ENCODE measurements around the gene ABCA1.

DNA sequence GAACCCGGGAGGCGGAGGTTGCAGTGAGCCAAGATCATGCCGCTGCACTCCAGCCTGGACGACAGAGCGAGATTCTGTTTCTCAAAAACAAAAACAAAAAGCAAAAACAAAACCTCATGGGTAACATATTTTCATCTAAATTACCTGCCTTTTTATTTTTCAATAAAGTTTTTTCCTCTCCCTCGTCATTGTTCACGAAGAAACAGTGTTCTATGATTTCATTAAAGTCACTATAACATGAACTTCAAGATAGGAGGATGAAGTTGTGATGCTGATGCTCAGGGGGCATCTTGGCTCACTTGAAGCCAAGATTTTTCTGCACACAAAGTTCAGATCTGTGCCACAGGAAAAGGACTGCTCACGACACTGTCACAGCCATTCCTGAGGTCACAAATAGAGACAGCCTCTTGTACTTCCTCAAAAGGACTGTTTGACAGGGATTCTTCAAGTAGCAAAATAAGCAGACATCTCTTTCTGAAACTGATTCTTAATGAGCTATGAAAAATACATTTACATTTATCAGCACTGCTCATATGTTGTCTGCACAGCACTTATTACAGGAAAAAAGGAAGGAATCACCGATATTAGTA lies 147.9 kb downstream of the ABCA1 start:
- TF ChIP-seq, protein P1, sequence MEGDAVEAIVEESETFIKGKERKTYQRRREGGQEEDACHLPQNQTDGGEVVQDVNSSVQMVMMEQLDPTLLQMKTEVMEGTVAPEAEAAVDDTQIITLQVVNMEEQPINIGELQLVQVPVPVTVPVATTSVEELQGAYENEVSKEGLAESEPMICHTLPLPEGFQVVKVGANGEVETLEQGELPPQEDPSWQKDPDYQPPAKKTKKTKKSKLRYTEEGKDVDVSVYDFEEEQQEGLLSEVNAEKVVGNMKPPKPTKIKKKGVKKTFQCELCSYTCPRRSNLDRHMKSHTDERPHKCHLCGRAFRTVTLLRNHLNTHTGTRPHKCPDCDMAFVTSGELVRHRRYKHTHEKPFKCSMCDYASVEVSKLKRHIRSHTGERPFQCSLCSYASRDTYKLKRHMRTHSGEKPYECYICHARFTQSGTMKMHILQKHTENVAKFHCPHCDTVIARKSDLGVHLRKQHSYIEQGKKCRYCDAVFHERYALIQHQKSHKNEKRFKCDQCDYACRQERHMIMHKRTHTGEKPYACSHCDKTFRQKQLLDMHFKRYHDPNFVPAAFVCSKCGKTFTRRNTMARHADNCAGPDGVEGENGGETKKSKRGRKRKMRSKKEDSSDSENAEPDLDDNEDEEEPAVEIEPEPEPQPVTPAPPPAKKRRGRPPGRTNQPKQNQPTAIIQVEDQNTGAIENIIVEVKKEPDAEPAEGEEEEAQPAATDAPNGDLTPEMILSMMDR (conservative IDR thresholded peaks at IDR 0.05) = no peak
- no peak for TF ChIP-seq ZFX (IDR thresholded peaks at IDR 0.05)

All from C4-2B (cell line).